SU-DHL-6 (cell line): ENCODE results near the gene HIBCH.

ENCODE experiments used
- H2AFZ ChIP-seq: fragments of 200-600 bp; sonication (generic); 2 replicates; pipeline ENCODE4 v1.6.1; 2014; ENCODE audit warnings: low read depth, mild to moderate bottlenecking, moderate library complexity, mixed read lengths, antibody characterized with exemption, low read length; ENCODE audit not compliant: severe bottlenecking
- H3F3A ChIP-seq: fragments of 200-600 bp; shearing (Covaris generic); 2 replicates; pipeline ENCODE4 v1.6.0; 2016; ENCODE audit warnings: antibody characterized with exemption, mild to moderate bottlenecking; ENCODE audit not compliant: insufficient read depth
- H3K27ac ChIP-seq: fragments of 200-600 bp; sonication (generic); 2 replicates; pipeline ENCODE4 v1.5.1; 2016; ENCODE audit warnings: low read depth, mild to moderate bottlenecking, low read length, moderate library complexity, mixed read lengths
- H3K27me3 ChIP-seq: fragments of 200-600 bp; sonication (generic), shearing (Covaris generic); 2 replicates; pipeline ENCODE4 v1.6.0; 2014; ENCODE audit warnings: mild to moderate bottlenecking, low read length
- H3K36me3 ChIP-seq: fragments of 200-600 bp; sonication (generic); 2 replicates; pipeline ENCODE4 v1.6.1; 2014; ENCODE audit warnings: mild to moderate bottlenecking, low read length, mixed read lengths
- H3K4me2 ChIP-seq: fragments of 300-600, 200-600 bp; shearing (Covaris generic), sonication (generic); 2 replicates; pipeline ENCODE4 v1.6.0; 2014; ENCODE audit warnings: low read length, low read depth, mild to moderate bottlenecking; ENCODE audit not compliant: poor library complexity, severe bottlenecking
- H3K4me3 ChIP-seq: fragments of 200-600 bp; sonication (generic); 2 replicates; pipeline ENCODE4 v1.5.1; 2014; ENCODE audit warnings: antibody characterized with exemption, low read length, mild to moderate bottlenecking, mixed read lengths; ENCODE audit not compliant: insufficient read depth, poor library complexity, severe bottlenecking
- H3K79me2 ChIP-seq: fragments of 200-600 bp; sonication (generic); 2 replicates; pipeline ENCODE4 v1.6.1; 2014; ENCODE audit warnings: mild to moderate bottlenecking, low read length, moderate library complexity; ENCODE audit not compliant: insufficient read depth
- H3K9ac ChIP-seq: fragments of 200-600 bp; sonication (generic); 2 replicates; pipeline ENCODE4 v1.7.0; 2014; ENCODE audit warnings: mild to moderate bottlenecking, low read length
- H3K9me2 ChIP-seq: fragments of 200-600 bp; sonication (generic); replicated peaks from 2 replicates; pipeline ENCODE4 v1.6.1; 2014; ENCODE audit warnings: low read length; ENCODE audit not compliant: insufficient read depth
- H3K9me3 ChIP-seq: fragments of 200-600 bp; sonication (generic); 2 replicates; pipeline ENCODE4 v1.6.1; 2014; ENCODE audit warnings: low read length, mixed read lengths; ENCODE audit not compliant: insufficient read depth
- H4K20me1 ChIP-seq: fragments of 200-600 bp; sonication (generic); 2 replicates; pipeline ENCODE4 v1.6.1; 2014; ENCODE audit warnings: low read depth, mild to moderate bottlenecking, antibody characterized with exemption, low read length, moderate library complexity, mixed read lengths
- EZH2phosphoT487 ChIP-seq: fragments of 200-600 bp; sonication (generic), shearing (Covaris generic); conservative IDR thresholded peaks from 2 replicates; pipeline ENCODE4 v1.6.1; 2018; ENCODE audit warnings: mild to moderate bottlenecking, antibody characterized with exemption, low read length, moderate library complexity, mixed read lengths
- TF ChIP-seq, protein P1 (sequence below): fragments of 200-600 bp; sonication (generic); IDR thresholded peaks from one replicate; pipeline ENCODE4 v1.5.1; 2017; ENCODE audit warnings: antibody characterized with exemption, mild to moderate bottlenecking, low read length, moderate library complexity; ENCODE audit not compliant: insufficient read depth, poor library complexity, severe bottlenecking

Gene HIBCH

GRCh38 chr2:190219186-190219585 is 100.4 kb downstream of the HIBCH start:
- H3K4me3 ChIP-seq, result no peak overlapping the region
- no peaks in the 10 kb centered on the region; the same call in 1 of the 2 replicates for H3K36me3 ChIP-seq
- H3K27ac ChIP-seq, result no peak overlapping the region
- TF ChIP-seq EZH2phosphoT487, result no peak
- no peak overlapping the region for H2AFZ ChIP-seq
- H3K9ac ChIP-seq, result no peak overlapping the region
- H4K20me1 ChIP-seq, result no peaks in the 10 kb centered on the region
- no peaks in the 10 kb centered on the region for H3K27me3 ChIP-seq
- no peaks in the 10 kb centered on the region for H3K79me2 ChIP-seq
- H3K9me2 ChIP-seq, result no peaks in the 10 kb centered on the region
- H3K4me2 ChIP-seq, result no peak overlapping the region
- no peaks in the 10 kb centered on the region for H3K9me3 ChIP-seq
- no peaks in the 10 kb centered on the region for H3F3A ChIP-seq

DNA sequence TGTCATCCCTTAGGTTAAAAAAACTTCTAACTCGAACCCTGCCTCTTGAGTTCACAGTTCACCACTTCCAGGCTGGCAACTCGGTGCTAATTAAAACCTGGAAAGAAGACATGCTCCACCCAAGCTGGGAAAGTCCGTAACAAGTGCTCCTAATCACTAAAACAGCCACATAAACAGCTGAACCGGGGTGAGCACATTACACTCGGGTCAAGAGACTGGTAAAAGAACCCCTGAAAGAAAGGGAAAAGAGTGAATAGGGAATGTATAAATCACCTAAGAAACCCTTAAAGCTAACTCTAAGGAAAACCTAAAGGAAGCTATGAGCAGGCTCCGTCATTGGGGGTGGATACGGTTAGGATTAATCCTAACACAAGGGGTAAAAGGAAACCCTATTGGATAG is 102.0 kb downstream of the HIBCH start:
- Histone ChIP-seq H3K27me3 (no peaks in the 10 kb centered on the region), H3K9me2 (no peaks in the 10 kb centered on the region), H3K4me2 (no peak overlapping the region), H4K20me1 (no peaks in the 10 kb centered on the region), H3K9ac (no peak overlapping the region), H3K4me3 (no peak overlapping the region), H3K27ac (no peak overlapping the region), H3K36me3 (no peaks in the 10 kb centered on the region), H3K79me2 (no peaks in the 10 kb centered on the region), H3K9me3 (no peaks in the 10 kb centered on the region), H3F3A (no peaks in the 10 kb centered on the region), H2AFZ (no peak overlapping the region)
- no peak for TF ChIP-seq EZH2phosphoT487
- TF ChIP-seq, protein P1, sequence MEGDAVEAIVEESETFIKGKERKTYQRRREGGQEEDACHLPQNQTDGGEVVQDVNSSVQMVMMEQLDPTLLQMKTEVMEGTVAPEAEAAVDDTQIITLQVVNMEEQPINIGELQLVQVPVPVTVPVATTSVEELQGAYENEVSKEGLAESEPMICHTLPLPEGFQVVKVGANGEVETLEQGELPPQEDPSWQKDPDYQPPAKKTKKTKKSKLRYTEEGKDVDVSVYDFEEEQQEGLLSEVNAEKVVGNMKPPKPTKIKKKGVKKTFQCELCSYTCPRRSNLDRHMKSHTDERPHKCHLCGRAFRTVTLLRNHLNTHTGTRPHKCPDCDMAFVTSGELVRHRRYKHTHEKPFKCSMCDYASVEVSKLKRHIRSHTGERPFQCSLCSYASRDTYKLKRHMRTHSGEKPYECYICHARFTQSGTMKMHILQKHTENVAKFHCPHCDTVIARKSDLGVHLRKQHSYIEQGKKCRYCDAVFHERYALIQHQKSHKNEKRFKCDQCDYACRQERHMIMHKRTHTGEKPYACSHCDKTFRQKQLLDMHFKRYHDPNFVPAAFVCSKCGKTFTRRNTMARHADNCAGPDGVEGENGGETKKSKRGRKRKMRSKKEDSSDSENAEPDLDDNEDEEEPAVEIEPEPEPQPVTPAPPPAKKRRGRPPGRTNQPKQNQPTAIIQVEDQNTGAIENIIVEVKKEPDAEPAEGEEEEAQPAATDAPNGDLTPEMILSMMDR, result no peak

DNA sequence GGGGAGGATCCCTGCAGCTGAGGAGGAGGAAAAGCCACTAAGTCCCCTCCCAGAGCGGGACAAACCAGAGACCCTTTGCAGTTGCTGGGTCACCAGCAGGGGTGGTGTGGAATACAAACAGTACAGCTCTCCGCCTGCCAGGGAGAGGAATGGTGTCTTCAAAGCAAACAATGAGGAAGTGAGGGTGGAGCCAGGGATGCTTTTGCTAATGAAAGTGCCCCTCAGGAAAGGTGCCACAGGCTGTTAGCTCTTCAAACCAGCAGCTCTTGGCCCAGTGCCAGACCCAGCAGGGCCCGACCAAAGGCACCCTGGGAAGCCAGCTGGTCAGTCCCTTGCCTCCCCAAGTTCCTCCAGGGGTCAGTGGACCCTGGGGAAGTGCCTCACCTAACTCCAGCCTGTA is 102.8 kb downstream of the HIBCH start:
- Histone ChIP-seq H3K27me3 (no peaks in the 10 kb centered on the region), H3K9me3 (no peaks in the 10 kb centered on the region), H3K79me2 (no peaks in the 10 kb centered on the region), H3K9me2 (no peaks in the 10 kb centered on the region), H3K4me3 (no peak overlapping the region), H3K36me3 (no peaks in the 10 kb centered on the region), H3K4me2 (no peak overlapping the region), H3F3A (no peaks in the 10 kb centered on the region), H4K20me1 (no peaks in the 10 kb centered on the region), H3K27ac (no peak overlapping the region), H3K9ac (no peak overlapping the region), H2AFZ (no peak overlapping the region)
- TF ChIP-seq, protein P1, result no peak
- TF ChIP-seq EZH2phosphoT487, result no peak

DNA sequence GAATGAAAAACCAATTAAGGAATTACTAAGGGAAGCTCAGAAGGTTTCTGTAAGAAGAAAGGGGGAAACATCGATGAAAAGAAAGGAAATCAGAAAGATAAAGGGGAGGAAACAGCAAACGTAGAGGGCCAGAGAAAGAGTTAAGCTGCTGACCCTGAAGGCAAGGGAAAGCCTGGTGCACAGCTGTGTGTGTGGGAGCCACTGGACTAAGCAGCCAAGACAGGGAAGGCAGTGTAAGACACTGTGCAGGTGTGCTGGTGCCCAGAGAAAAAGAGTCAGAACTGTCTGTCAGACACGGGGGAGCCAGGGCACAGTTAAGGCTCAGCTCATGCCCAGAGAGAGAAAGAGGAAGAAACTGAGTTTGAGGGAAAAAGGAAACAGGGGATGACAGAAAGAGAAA is 104.0 kb downstream of the HIBCH start:
- no peak overlapping the region for H3K27ac ChIP-seq
- no peak overlapping the region for H3K9ac ChIP-seq
- no peaks in the 10 kb centered on the region for H3K36me3 ChIP-seq
- no peaks in the 10 kb centered on the region for H3K9me3 ChIP-seq
- no peaks in the 10 kb centered on the region for H3K9me2 ChIP-seq
- no peaks in the 10 kb centered on the region for H4K20me1 ChIP-seq
- no peaks in the 10 kb centered on the region for H3K79me2 ChIP-seq
- H2AFZ ChIP-seq, result no peak overlapping the region
- no peaks in the 10 kb centered on the region for H3K27me3 ChIP-seq
- no peak overlapping the region for H3K4me2 ChIP-seq
- no peak overlapping the region for H3K4me3 ChIP-seq
- H3F3A ChIP-seq, result no peaks in the 10 kb centered on the region
- TF ChIP-seq EZH2phosphoT487, result no peak
- TF ChIP-seq, protein P1, result no peak
